OCI-LY3 (cell line): Measurements from ENCODE around the gene TTC8.
"Not testable (repeated sequence)": the region's sequence is repeated elsewhere in the genome, so short reads cannot be mapped to it uniquely, and the experiment has no call there.

Experiments used
- H2AFZ ChIP-seq: fragments of 200-600, 300-600 bp; shearing (Covaris generic); 2 replicates; pipeline ENCODE4 v1.6.0; 2014; ENCODE audit warnings: antibody characterized with exemption, low read depth, low read length
- H3K27ac ChIP-seq: fragments of 200-600, 300-600 bp; sonication (generic); 2 replicates; pipeline ENCODE4 v1.5.1; 2014; ENCODE audit warnings: mild to moderate bottlenecking, low read length, moderate library complexity, mixed read lengths
- H3K27me3 ChIP-seq: fragments of 200-600, 300-600 bp; sonication (generic); 2 replicates; pipeline ENCODE4 v1.6.1; 2014; ENCODE audit warnings: low read depth, low read length, mixed read lengths
- H3K36me3 ChIP-seq: fragments of 200-600, 300-600 bp; sonication (generic); replicated peaks from 2 replicates; pipeline ENCODE3; 2014; ENCODE audit warnings: low read depth, low read length, mixed read lengths
- H3K4me1 ChIP-seq: fragments of 300-600, 200-600 bp; sonication (generic); 2 replicates; pipeline ENCODE4 v1.6.1; 2014; ENCODE audit warnings: low read length, mixed read lengths
- H3K4me2 ChIP-seq: fragments of 200-600, 300-600 bp; sonication (generic); 2 replicates; pipeline ENCODE4 v1.6.1; 2014; ENCODE audit warnings: low read length, mixed read lengths
- H3K4me3 ChIP-seq: fragments of 300-600, 200-600 bp; sonication (generic); 2 replicates; pipeline ENCODE4 v1.5.1; 2014; ENCODE audit warnings: antibody characterized with exemption, mild to moderate bottlenecking, low read length, moderate library complexity
- H3K79me2 ChIP-seq: fragments of 300-600, 200-600 bp; shearing (Covaris generic); 2 replicates; pipeline ENCODE4 v1.6.1; 2014; ENCODE audit warnings: mild to moderate bottlenecking, low read length, mixed read lengths
- H3K9ac ChIP-seq: fragments of 300-600, 200-600 bp; shearing (Covaris generic); 2 replicates; pipeline ENCODE4 v1.6.0; 2014; ENCODE audit warnings: mild to moderate bottlenecking, low read length, moderate library complexity
- H3K9me3 ChIP-seq: fragments of 200-600, 300-600 bp; shearing (Covaris generic); 2 replicates; pipeline ENCODE4 v1.6.1; 2014; ENCODE audit warnings: low read length, mixed read lengths; ENCODE audit not compliant: insufficient read depth
- H4K20me1 ChIP-seq: fragments of 200-600, 300-600 bp; sonication (generic); 2 replicates; pipeline ENCODE4 v1.6.1; 2016; ENCODE audit warnings: low read length, mixed read lengths; ENCODE audit not compliant: insufficient read depth
- EZH2phosphoT487 ChIP-seq: fragments of 200-600 bp; shearing (Covaris generic); IDR thresholded peaks from 2 replicates; pipeline ENCODE4 v1.6.1; 2018; ENCODE audit warnings: antibody characterized with exemption, mixed run types, low read depth
- TF ChIP-seq, protein P1 (sequence below): fragments of 200-600, 300-600 bp; sonication (generic); IDR thresholded peaks from 2 replicates; pipeline ENCODE4 v1.5.1; 2014; ENCODE audit warnings: antibody characterized with exemption, low read length, low read depth

Gene TTC8

DNA sequence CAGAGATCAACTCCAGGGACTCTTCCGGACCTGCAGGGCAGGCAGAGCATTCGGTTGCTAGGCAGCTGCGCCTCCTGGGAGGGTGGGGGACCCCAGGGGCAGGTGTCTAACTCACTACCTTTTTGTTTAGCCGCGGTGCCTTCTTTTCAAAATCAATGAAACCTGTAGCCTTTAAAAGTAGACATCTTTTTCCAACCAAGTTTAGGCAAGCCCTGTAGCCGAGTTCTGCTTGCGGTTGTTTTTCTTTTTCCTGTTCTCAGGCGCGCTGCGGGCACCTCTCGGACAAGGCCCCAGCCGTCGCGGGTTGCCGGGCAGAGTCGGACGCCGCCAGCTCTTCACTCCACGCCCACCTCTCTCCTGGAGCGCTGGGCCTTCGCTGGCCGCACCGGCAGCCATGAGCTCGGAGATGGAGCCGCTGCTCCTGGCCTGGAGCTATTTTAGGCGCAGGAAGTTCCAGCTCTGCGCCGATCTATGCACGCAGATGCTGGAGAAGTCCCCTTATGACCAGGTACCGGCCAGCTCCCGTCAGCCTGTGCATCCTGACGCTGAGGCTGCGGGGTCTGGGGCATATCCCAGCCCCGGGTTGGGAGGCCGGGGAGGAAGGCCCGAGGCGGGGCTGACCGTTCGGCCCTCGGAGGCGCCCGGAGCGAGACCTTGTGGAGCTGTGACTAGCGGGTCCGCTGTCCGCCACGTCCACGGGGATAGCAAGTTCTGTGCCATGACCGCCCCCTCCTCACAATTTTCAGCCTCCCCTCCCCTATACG, at the start of gene TTC8:
TTC8 (plus strand) TSS at position 338 of the 764 bp plus-strand sequence; CDS start at position 395, 57 bp downstream.
- Histone ChIP-seq H3K4me1 (peaks cover 14% of the 10 kb centered on the region), H3K27me3 (peaks cover 11% of the 10 kb centered on the region), H3K9ac (peak within 1 kb of the TSS; percentile 61), H4K20me1 (no peaks in the 10 kb centered on the region), H3K27ac (peak within 1 kb of the TSS; percentile 55), H3K36me3 (no peaks in the 10 kb centered on the region), H3K4me2 (peak within 1 kb of the TSS; percentile 83), H3K9me3 (no peaks in the 10 kb centered on the region), H2AFZ (peak within 1 kb of the TSS; percentile 99), H3K79me2 (no peaks in the 10 kb centered on the region), H3K4me3 (peak within 1 kb of the TSS; percentile 85)
- TF ChIP-seq EZH2phosphoT487 = no peak
- TF ChIP-seq, protein P1, sequence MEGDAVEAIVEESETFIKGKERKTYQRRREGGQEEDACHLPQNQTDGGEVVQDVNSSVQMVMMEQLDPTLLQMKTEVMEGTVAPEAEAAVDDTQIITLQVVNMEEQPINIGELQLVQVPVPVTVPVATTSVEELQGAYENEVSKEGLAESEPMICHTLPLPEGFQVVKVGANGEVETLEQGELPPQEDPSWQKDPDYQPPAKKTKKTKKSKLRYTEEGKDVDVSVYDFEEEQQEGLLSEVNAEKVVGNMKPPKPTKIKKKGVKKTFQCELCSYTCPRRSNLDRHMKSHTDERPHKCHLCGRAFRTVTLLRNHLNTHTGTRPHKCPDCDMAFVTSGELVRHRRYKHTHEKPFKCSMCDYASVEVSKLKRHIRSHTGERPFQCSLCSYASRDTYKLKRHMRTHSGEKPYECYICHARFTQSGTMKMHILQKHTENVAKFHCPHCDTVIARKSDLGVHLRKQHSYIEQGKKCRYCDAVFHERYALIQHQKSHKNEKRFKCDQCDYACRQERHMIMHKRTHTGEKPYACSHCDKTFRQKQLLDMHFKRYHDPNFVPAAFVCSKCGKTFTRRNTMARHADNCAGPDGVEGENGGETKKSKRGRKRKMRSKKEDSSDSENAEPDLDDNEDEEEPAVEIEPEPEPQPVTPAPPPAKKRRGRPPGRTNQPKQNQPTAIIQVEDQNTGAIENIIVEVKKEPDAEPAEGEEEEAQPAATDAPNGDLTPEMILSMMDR = no peak

DNA sequence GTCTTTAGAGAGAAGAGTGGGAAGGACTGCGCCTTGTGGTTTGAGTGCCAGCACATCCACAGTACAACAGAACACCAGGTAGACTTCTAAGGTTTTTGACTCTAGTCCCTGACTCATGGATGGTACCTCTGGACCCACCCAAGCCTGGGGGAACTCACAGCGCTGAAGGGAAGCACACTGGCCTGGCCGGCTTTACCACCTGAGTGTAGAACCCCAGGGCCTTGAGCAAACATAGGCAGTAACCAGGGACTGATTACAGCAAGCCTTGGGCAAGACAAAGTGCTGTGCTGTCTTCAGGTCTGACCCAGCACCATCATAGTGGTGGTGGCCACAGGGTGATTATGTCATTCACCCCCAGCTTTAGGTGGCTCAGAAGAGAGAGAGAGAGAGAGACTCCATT, 48.9 kb upstream of the TTC8 start:
- Histone ChIP-seq H3K9ac (no peak overlapping the region), H3K4me3 (no peak overlapping the region), H3K79me2 (no peaks in the 10 kb centered on the region), H4K20me1 (no peaks in the 10 kb centered on the region), H3K27ac (no peak overlapping the region), H3K36me3 (no peaks in the 10 kb centered on the region), H2AFZ (no peak overlapping the region), H3K9me3 (no peaks in the 10 kb centered on the region), H3K27me3 (no peaks in the 10 kb centered on the region), H3K4me2 (no peak overlapping the region), H3K4me1 (peaks cover 7% of the 10 kb centered on the region; the same call in 1 of the 2 replicates)
- TF ChIP-seq, protein P1 = no peak
- no peak for TF ChIP-seq EZH2phosphoT487

DNA sequence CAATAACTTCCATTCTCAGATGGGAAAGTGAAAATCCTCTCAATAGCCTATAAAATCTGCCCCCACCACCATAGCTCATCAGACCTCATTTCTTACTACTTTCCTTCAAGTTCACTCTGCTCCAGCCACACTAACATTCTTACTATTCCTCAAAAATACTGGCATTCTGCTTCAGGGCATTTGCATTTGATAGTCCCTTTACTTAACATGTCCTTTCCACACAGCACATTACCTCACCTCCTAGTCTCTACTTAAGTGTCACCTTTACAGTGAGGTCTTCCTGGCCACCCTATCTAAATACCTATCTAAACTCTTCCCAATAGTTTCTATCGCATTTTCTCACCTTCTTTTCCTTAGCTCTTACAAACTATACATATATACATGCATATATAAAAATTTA, 38.5 kb upstream of the TTC8 start:
- Histone ChIP-seq H3K27ac (no peak overlapping the region), H3K9ac (no peak overlapping the region), H3K4me1 (peaks cover 9% of the 10 kb centered on the region), H3K27me3 (no peaks in the 10 kb centered on the region), H3K79me2 (no peaks in the 10 kb centered on the region), H4K20me1 (no peaks in the 10 kb centered on the region), H3K36me3 (peaks cover 18% of the 10 kb centered on the region), H2AFZ (no peak overlapping the region), H3K4me2 (no peak overlapping the region), H3K4me3 (no peak overlapping the region), H3K9me3 (peaks cover 20% of the 10 kb centered on the region; the same call in 1 of the 2 replicates)
- no peak for TF ChIP-seq EZH2phosphoT487
- TF ChIP-seq, protein P1 = no peak

DNA sequence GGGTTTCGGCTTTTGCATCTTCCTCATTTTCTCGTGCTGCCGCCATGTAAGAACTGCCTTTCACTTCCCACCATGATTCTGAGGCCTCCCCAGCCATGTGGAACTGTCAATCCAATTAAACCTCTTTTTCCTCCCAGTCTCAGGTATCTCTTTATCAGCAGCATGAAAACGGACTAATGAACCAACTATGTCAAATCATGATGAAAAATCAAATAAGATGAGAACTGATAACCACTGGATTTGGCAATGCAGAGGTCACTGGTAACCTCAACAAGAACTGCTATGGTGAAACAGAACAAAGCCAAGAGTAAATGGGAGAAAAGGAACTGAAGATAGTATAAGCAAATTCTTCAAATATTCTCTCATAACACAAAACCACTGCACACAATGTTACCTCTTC, 37.7 kb upstream of the TTC8 start:
- no peak overlapping the region for H3K4me3 ChIP-seq
- no peaks in the 10 kb centered on the region for H4K20me1 ChIP-seq
- peaks cover 18% of the 10 kb centered on the region for H3K36me3 ChIP-seq
- H3K27me3 ChIP-seq = no peaks in the 10 kb centered on the region
- H3K9me3 ChIP-seq = peaks cover 20% of the 10 kb centered on the region; the same call in 1 of the 2 replicates
- H3K4me1 ChIP-seq = peaks cover 9% of the 10 kb centered on the region
- H2AFZ ChIP-seq = no peak overlapping the region
- H3K9ac ChIP-seq = no peak overlapping the region
- TF ChIP-seq EZH2phosphoT487 = no peak
- TF ChIP-seq, protein P1 = no peak
- peak overlapping the region; percentile 33; the same call in 1 of the 2 replicates for H3K27ac ChIP-seq
- H3K4me2 ChIP-seq = peak overlapping the region; percentile 9; the same call in 1 of the 2 replicates
- no peaks in the 10 kb centered on the region for H3K79me2 ChIP-seq

DNA sequence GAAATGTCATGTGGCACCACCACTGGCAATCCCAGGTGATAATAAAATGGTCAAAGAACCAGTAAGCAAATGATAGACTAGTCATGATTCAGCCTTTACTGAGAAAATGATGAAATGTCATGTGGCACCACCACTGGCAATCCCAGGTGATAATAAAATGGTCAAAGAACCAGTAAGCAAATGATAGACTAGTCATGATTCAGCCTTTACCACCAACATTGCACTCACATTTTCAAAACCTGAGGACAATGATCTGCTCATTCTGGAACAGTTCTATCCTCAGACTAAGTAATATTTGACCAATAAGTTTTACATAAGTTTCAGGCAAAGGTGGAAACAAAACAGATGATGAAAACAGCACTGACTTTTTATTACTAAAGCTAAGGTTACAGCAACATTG, 34.9 kb upstream of the TTC8 start:
- H3K27ac ChIP-seq, H3K9ac ChIP-seq, H3K4me3 ChIP-seq, H3K4me2 ChIP-seq, H3K79me2 ChIP-seq, H2AFZ ChIP-seq, H3K27me3 ChIP-seq, H4K20me1 ChIP-seq: not testable (repeated sequence)
- Histone ChIP-seq H3K36me3 (peaks cover 14% of the 10 kb centered on the region), H3K4me1 (peaks cover 14% of the 10 kb centered on the region), H3K9me3 (peaks cover 17% of the 10 kb centered on the region; the same call in 1 of the 2 replicates)
